NB4 (cell line): ENCODE data around the gene KCNQ1.

Source experiments
- DNase-seq: peaks from one replicate; pipeline ENCODE4 v3.0.0; 2010; ENCODE audit warnings: low read depth
- H3K4me3 ChIP-seq: one replicate; pipeline ENCODE4 v1.5.1; 2011; ENCODE audit warnings: mild to moderate bottlenecking, low read depth, low read length, moderate library complexity
- CTCF ChIP-seq: IDR thresholded peaks from one replicate; pipeline ENCODE4 v1.5.1; 2012; ENCODE audit warnings: low read depth, low read length
- MAX ChIP-seq: IDR thresholded peaks from 2 replicates; pipeline ENCODE4 v1.6.1; 2011; ENCODE audit warnings: low read depth, low read length
- MYC ChIP-seq: IDR thresholded peaks from 2 replicates; pipeline ENCODE4 v1.6.1; 2011; ENCODE audit warnings: low read depth, low read length
- POLR2A ChIP-seq: IDR thresholded peaks from 2 replicates; pipeline ENCODE4 v1.6.1; 2011; ENCODE audit warnings: mild to moderate bottlenecking; ENCODE audit not compliant: insufficient read length; ENCODE audit errors: extremely low read depth

Gene KCNQ1

GRCh38 chr11:2737226-2737590, 292.4 kb downstream of the KCNQ1 start:
- H3K4me3 ChIP-seq: no peak overlapping the region
- DNase-seq: peak; percentile 38
- TF ChIP-seq CTCF (no peak), MYC (no peak), MAX (no peak), POLR2A (no peak)

- TF ChIP-seq MAX (no peak), MYC (no peak), CTCF (no peak), POLR2A (no peak)
- DNase-seq: peak; percentile 67
- H3K4me3 ChIP-seq: no peak overlapping the region
Measured at GRCh38 chr11:2737866-2738265, 293.1 kb downstream of the KCNQ1 start.

GRCh38 chr11:2738551-2739431, 294.0 kb downstream of the KCNQ1 start:
- no peak overlapping the region for H3K4me3 ChIP-seq
- TF ChIP-seq CTCF (no peak), MAX (peak; percentile 53), MYC (no peak), POLR2A (no peak)
- DNase-seq: no peak

GRCh38 chr11:2739531-2740274, 294.9 kb downstream of the KCNQ1 start:
- TF ChIP-seq MAX: no peak
- no peak for TF ChIP-seq MYC
- no peak for TF ChIP-seq CTCF
- TF ChIP-seq POLR2A: no peak
- DNase-seq: no peak
- H3K4me3 ChIP-seq: no peak overlapping the region

GRCh38 chr11:2740275-2740940, 295.6 kb downstream of the KCNQ1 start:
- no peak overlapping the region for H3K4me3 ChIP-seq
- no peak for DNase-seq
- TF ChIP-seq MAX (no peak), CTCF (no peak), MYC (no peak), POLR2A (no peak)
